Non-pigmented ciliary epithelial cell (primary cell): Measurements from ENCODE around the gene TBC1D22A.

Source experiments
- DNase-seq: peaks from one replicate; pipeline ENCODE4 v3.0.0-alpha.2; 2010; ENCODE audit warnings: low read depth

The TBC1D22A gene

GRCh38 chr22:46737105-46737975 is 25.1 kb upstream of the TBC1D22A start:
- no peak for DNase-seq

GRCh38 chr22:46737976-46738646 is 24.3 kb upstream of the TBC1D22A start, which contains the start of gene CERK:
TSS of gene CERK (minus strand) at chr22:46738252. CDS start at chr22:46738148, 104 bp downstream.
- no peak for DNase-seq

DNA sequence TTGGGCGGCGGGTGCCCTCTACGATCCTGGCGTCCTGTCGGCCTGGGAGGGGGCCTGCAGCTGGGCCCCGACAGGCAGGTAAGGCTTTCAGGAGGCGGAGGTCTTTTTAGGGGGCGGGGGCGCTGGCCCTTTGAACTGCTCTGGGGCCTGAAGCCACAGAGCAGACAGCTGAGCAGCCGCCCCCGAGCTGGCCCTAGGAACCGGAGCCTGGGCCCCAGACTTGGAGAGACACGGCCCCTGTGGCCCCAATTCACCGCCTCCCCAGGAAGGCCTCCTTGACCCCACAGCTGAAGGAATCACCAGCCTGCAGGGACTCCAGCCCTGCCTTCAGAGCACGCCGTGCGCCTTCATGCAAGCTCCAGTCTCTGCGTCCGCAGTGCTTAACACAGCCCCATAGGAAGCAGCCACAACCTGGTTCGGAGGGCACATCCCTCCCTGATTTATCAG is 23.8 kb upstream of the TBC1D22A start:
- DNase-seq = no peak

GRCh38 chr22:46739094-46739870 is 23.2 kb upstream of the TBC1D22A start:
- no peak for DNase-seq

GRCh38 chr22:46740910-46741780 is 21.3 kb upstream of the TBC1D22A start:
- no peak for DNase-seq

DNA sequence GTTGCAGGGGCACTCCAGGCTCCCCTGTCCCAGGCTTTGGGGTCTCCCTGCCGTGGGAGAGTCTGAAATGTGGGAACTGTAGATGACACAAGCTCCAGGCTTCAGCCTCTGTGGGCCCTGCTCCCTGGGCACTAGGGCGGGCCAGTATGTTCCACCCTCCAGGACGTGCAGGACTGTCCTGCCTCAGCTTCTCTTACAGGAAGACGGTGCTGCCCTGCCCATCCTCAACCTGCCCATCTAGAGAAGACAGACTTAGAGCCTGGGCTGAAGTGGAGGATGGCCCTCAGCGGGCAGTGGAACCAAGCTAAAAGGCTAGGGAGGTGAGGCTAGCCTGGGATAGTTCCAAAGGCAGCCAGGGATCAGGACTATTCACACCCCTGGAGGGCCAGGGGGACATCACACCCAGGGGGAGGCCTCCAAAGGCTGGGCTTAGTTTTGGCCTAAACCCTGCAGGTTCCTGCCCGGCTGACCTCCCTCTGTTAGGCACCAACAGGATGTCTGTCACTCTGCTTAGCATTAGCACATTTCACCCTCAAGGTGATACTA is 20.4 kb upstream of the TBC1D22A start:
- no peak for DNase-seq

- no peak for DNase-seq
Measured at GRCh38 chr22:46742576-46743221, 19.8 kb upstream of the TBC1D22A start.

GRCh38 chr22:46744581-46744980 is 17.9 kb upstream of the TBC1D22A start:
- DNase-seq = no peak

DNA sequence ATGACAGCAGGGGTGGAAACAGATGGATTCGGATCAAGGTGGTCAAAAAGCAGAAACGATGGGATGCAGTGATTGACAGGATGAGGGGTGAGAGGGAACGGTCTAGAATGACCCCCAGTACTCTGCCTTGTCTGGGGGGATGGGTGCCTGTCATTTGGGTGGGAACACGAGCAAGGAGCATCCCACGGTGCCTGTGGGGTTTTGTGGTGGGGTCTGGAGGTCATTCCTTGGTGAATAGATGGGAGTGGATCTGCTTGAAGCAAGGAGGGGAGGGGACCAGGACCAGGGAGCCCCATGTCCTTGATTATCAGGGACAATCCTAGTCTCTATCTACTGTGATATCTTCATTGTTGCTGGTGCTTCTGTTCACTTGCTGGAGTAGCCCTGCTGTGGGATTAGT is 16.3 kb upstream of the TBC1D22A start:
- DNase-seq = no peak

DNA sequence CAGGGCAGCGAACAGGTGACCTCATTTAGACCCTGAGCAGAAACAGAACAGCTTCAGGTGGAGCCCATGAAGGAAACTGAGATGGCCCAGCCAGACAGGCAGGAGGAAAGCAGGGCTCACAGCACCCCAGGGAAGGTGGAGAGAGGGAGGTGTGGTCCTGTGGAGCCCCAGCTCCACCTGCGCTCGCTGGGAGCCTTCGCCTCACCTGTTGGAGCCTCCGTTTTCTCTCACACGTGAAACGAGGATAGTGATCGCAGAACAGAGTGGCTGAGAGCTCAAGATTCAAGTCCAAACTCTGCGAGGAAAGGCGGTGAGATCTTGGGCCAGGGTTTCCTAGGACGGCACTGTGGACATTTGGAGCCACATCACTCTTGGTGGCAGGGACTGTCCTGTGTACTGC is 15.8 kb upstream of the TBC1D22A start:
- no peak for DNase-seq

- DNase-seq = no peak
Measured at GRCh38 chr22:46747646-46748045, 14.8 kb upstream of the TBC1D22A start.

GRCh38 chr22:46748206-46748907 is 14.1 kb upstream of the TBC1D22A start:
- DNase-seq = no peak

GRCh38 chr22:46748908-46749675 is 13.4 kb upstream of the TBC1D22A start:
- DNase-seq = no peak

DNA sequence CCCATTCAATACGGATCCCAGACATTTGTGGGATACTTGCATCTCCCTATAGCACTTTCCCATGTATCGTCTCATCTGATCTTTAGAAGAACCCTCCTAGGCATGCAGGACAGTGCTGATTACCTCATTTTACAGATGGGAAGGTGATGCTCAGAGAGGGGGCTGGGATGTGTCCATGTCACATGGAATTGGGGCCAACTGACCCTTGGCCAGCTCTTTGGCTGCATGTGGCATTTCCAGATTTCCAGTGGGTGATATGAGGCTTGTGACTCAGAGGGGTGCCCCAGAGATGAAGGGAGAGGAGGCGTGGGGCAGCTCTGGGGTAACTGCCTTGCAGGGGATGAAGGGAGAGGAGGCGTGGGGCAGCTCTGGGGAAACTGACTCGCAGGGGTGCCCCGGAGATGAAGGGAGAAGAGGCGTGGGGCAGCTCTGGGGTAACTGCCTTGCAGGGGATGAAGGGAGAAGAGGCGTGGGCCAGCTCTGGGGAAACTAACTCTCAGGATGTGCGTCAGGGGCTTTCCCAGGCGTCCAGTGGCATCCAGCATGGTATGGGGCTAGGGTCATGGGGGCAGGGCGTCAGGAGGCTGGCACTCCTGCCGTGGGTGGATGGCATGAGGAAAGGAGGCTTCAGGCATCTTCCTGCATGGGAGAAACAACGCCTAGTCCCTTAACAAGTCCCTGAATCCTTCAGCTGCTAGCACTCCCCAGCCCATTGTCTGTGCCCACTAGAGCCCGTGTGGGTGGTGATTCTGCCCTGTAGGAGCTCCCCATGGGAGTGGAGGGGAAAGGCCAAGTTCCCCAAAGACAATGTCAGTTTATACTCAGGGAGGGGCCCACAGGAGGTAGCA is 12.5 kb upstream of the TBC1D22A start:
- no peak for DNase-seq

- DNase-seq = no peak
Measured at GRCh38 chr22:46750530-46750800, 12.0 kb upstream of the TBC1D22A start.

- no peak for DNase-seq
Measured at GRCh38 chr22:46750863-46751443, 11.5 kb upstream of the TBC1D22A start.

DNA sequence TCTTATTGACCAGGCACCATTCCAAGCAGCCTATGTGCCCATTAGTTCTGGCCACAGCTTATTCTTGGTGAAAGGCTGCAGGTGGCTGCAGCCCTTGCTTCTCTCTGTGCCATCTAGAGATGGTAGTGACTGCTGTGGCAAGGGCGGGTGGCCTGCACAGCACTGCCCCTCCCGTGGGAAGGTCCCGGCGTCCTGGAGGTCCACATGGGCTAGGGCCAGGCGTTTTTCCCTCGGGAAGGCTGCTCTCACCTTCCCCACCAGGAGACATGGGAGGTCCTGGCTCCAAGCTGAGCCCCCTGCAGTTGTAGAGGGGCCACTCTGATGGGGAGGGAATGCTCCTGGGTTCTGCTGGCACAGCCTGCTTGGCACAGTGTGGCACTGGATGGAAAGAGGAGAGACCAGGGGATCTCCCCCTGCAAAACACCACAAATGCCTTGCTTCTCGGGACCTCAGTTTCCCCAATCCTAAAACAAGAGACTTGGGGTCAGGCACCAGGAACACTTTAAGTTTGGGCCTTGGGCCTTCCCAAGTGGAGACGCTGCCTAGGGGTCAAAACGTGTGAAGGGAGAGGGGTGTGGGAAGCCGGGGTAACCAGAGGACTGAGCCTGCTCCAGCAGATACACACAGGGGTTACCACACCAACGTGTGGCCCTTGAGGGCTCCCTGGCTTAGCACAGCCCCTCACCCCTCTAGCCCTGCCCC is 10.0 kb upstream of the TBC1D22A start:
- DNase-seq = no peak

DNA sequence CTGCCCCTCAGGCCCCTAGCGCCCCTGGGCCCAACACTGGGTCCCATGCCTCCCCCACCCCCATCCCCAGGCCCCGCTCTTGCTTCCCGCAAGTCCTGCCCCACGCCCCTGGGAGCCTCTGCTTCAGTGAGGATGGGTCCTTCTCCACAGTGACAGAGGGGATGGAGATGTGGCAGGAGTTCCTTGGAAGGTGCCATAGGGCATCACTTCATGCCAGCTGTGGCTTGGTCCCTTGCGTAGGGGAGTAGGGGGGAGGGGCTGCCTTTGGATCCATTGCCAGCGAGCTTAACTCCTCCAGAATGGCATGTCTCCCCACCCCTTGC is 9.5 kb upstream of the TBC1D22A start:
- no peak for DNase-seq
